Mucosa of descending colon (tissue), 3 donors: Measurements from ENCODE around the gene KAZALD1. TPM values are rescaled to one million over a fixed set of nuclear protein-coding genes. Genes with fewer than 3 reads are reported as not detected.

Source experiments
- ATAC-seq: fragments of 200-7000 bp; cut with Tn5 transposase; one replicate; pipeline ENCODE4 v1.9.1; 2020; ENCODE audit warnings: mild to moderate bottlenecking, moderate library complexity
- DNase-seq, 3 donors: peaks; one replicate each; pipeline ENCODE4 v3.0.0-alpha.2; 2020
- H3K36me3 ChIP-seq: fragments of 200-600 bp; one replicate; pipeline ENCODE4 v1.8.0; 2021; ENCODE audit warnings: low read depth, mild to moderate bottlenecking
- H3K4me1 ChIP-seq: fragments of 200-600 bp; one replicate; pipeline ENCODE4 v1.8.0; 2021; ENCODE audit warnings: low read depth, mild to moderate bottlenecking
- H3K4me3 ChIP-seq: fragments of 200-600 bp; one replicate; pipeline ENCODE4 v1.8.0; 2021; ENCODE audit warnings: mild to moderate bottlenecking
- H3K9me3 ChIP-seq: fragments of 200-600 bp; one replicate; pipeline ENCODE4 v1.8.0; 2021; ENCODE audit warnings: mild to moderate bottlenecking
- CTCF ChIP-seq: fragments of 200-600 bp; IDR thresholded peaks from one replicate; pipeline ENCODE4 v1.8.0; 2022; ENCODE audit warnings: antibody characterized with exemption, mild to moderate bottlenecking
- intact Hi-C, 2 donors: fragments of 100-400 bp; cut with DNase I in 1 of 2; cut with micrococcal nuclease in 1 of 2; formaldehyde crosslinking; loops; one replicate each; pipeline versions ENCODE4 v1.11.0 to v1.11.1; 2022; cut with DNase I, micrococcal nuclease
- total RNA-seq, 3 donors: library from RNA; stranded (reverse); fragmentation: NEBNext Ultra II Directional in 2 of 3; extraction: Animal tissue kit (Norgen Biotek cat#: 25700) in 2 of 3; gene quantifications; one replicate each; pipeline versions ENCODE4 v1.2.1 to v1.2.4, GENCODE V29; 2021 to 2023
- donor health status: DM: no; HTN: no; CAD: no; lungs with moderate emphysema.
- donor health status: DM: no; HTN: no; CAD: no.
- donor health status: DM: no; HTN: yes; CAD: no.

Gene KAZALD1
- total RNA-seq, 3 donors from 2014 or later: 8.5 to 20.0 (median 16.7) TPM

GRCh38 chr10:101041252-101041761 lies 20.5 kb upstream of the KAZALD1 start:
- no peaks in the 10 kb centered on the region for H3K9me3 ChIP-seq
- ATAC-seq (peak; percentile 67), DNase-seq (peak; percentile 73 to 89 (median 83))
- H3K4me3 ChIP-seq: no peak overlapping the region
- H3K4me1 ChIP-seq: peaks cover 26% of the 10 kb centered on the region
- TF ChIP-seq CTCF: peak; percentile 86
- H3K36me3 ChIP-seq: no peaks in the 10 kb centered on the region
- intact Hi-C loops: no loop called here

GRCh38 chr10:101042118-101042517 lies 19.7 kb upstream of the KAZALD1 start:
- DNase-seq (peak in 1 of 3 donors; percentile 17), ATAC-seq (no peak)
- no peak overlapping the region for H3K4me3 ChIP-seq
- H3K36me3 ChIP-seq: no peaks in the 10 kb centered on the region
- H3K4me1 ChIP-seq: peaks cover 26% of the 10 kb centered on the region
- no peaks in the 10 kb centered on the region for H3K9me3 ChIP-seq
- intact Hi-C loops: no loop called here
- TF ChIP-seq CTCF: no peak

- peak; percentile 95 for ATAC-seq
- Histone ChIP-seq H3K4me3 (peak overlapping the region; percentile 25), H3K4me1 (peaks cover 26% of the 10 kb centered on the region), H3K36me3 (no peaks in the 10 kb centered on the region), H3K9me3 (no peaks in the 10 kb centered on the region)
- TF ChIP-seq CTCF: no peak
- DNase-seq: peak; percentile 99 to 100 (median 99)
- intact Hi-C loops: no loop called here
Measured at GRCh38 chr10:101042667-101043362, 19.0 kb upstream of the KAZALD1 start.

DNA sequence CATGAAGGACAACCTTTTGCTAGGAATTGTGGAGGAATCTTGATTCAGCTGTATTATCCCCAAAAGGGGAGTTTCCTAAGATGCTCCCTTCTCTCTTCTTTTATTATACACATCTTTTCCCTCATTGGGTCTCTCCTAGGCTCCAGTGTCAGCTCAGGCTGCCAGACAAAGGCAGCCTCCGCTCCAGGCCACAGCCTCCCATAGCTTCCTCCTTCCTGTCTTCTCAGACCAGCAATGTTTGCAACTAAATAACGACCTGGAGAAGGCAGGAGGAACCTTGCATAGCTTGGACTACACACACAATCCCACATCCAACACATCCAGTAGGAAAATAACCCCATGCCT lies 18.5 kb upstream of the KAZALD1 start:
- TF ChIP-seq CTCF: no peak
- DNase-seq: no peak
- peak; percentile 25 for ATAC-seq

DNA sequence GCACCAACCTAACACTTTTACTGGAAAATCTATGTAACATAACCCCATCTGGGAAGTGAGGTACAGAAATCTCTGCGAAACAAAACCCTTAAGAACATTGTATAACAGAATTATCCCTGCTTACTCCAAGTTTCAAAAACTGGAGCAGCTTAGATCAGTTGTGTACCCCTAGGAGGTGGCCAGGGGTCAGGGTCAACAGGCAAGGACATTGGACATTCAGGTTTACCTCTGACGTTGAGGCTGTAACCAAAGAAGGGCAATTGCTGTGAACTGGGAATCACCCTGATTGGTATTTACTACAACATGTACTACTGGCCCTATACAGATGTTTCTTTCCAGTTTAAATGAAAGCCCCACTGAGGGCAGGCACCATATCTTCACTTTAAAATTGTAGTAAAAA lies 17.7 kb upstream of the KAZALD1 start:
- peaks cover 26% of the 10 kb centered on the region for H3K4me1 ChIP-seq
- DNase-seq (no peak), ATAC-seq (no peak)
- H3K9me3 ChIP-seq: no peaks in the 10 kb centered on the region
- intact Hi-C loops: no loop called here
- TF ChIP-seq CTCF: no peak
- H3K4me3 ChIP-seq: no peak overlapping the region
- H3K36me3 ChIP-seq: no peaks in the 10 kb centered on the region

More for the DNA sequence above, 18.5 kb upstream of the KAZALD1 start:
- intact Hi-C loops: no loop called here
- Histone ChIP-seq H3K4me1 (peaks cover 26% of the 10 kb centered on the region), H3K9me3 (no peaks in the 10 kb centered on the region), H3K36me3 (no peaks in the 10 kb centered on the region), H3K4me3 (no peak overlapping the region)
